Fibroblast of lung (primary cell): ENCODE measurements around the gene ROBO1. TPM values are rescaled to one million over a fixed set of nuclear protein-coding genes. Genes with fewer than 3 reads are reported as not detected.

ENCODE experiments used
- DNase-seq, 2 donors: peaks; one replicate each; pipeline versions ENCODE4 v3.0.0 to v3.0.0-alpha.2; 2010; ENCODE audit warnings: low read depth in 2 of 2
- H2AFZ ChIP-seq: 2 replicates; pipeline ENCODE4 v1.5.1; 2012; ENCODE audit warnings: low read length, control low read depth, inconsistent platforms
- H3K27ac ChIP-seq: 2 replicates; pipeline ENCODE4 v1.5.1; 2011; ENCODE audit warnings: low read length, control low read depth; ENCODE audit not compliant: insufficient read depth
- H3K27me3 ChIP-seq: 2 replicates; pipeline ENCODE4 v1.5.1; 2011; ENCODE audit warnings: mild to moderate bottlenecking, low read length; ENCODE audit not compliant: control insufficient read depth, insufficient read depth
- H3K36me3 ChIP-seq: 2 replicates; pipeline ENCODE4 v1.5.1; 2011; ENCODE audit warnings: low read length; ENCODE audit not compliant: control insufficient read depth, insufficient read depth
- H3K4me1 ChIP-seq: 2 replicates; pipeline ENCODE4 v1.5.1; 2011; ENCODE audit warnings: low read length; ENCODE audit not compliant: control insufficient read depth, insufficient read depth; ENCODE audit errors: extremely low read depth
- H3K4me2 ChIP-seq: 2 replicates; pipeline ENCODE4 v1.5.1; 2011; ENCODE audit warnings: low read length, control low read depth; ENCODE audit not compliant: insufficient read depth; ENCODE audit errors: extremely low read depth
- H3K4me3 ChIP-seq, 4 experiments: fragments of 200-600 bp in 1 of 4; sonication (generic) in 1 of 4; replicated peaks in 1 of 4; 2 replicates each; pipeline ENCODE4 v1.5.1; 2011 to 2016; ENCODE audit warnings: low read length in 4 of 4, low read depth in 3 of 4, mild to moderate bottlenecking in 3 of 4, control low read depth in 2 of 4, inconsistent platforms in 1 of 4, mixed read lengths in 1 of 4; ENCODE audit not compliant: insufficient read depth in 1 of 4; ENCODE audit errors: control extremely low read depth in 1 of 4
- H3K79me2 ChIP-seq: 2 replicates; pipeline ENCODE4 v1.5.1; 2012; ENCODE audit warnings: mild to moderate bottlenecking, low read length, inconsistent platforms; ENCODE audit not compliant: control insufficient read depth, insufficient read depth
- H3K9ac ChIP-seq: 2 replicates; pipeline ENCODE4 v1.5.1; 2011; ENCODE audit warnings: mild to moderate bottlenecking, low read length, control low read depth; ENCODE audit not compliant: insufficient read depth
- H3K9me3 ChIP-seq: 2 replicates; pipeline ENCODE4 v1.5.1; 2012; ENCODE audit warnings: low read depth, low read length; ENCODE audit not compliant: control insufficient read depth, insufficient read depth
- H4K20me1 ChIP-seq: 2 replicates; pipeline ENCODE4 v1.5.1; 2011; ENCODE audit warnings: low read length; ENCODE audit not compliant: control insufficient read depth, insufficient read depth; ENCODE audit errors: extremely low read depth
- EZH2 ChIP-seq: IDR thresholded peaks from 2 replicates; pipeline ENCODE4 v1.5.1; 2012; ENCODE audit warnings: low read length, control low read depth, mild to moderate bottlenecking; ENCODE audit errors: missing control alignments
- polyA plus RNA-seq, 2 donors: library from polyadenylated mRNA; depleted of rRNA in 1 of 2; stranded (reverse) in 1 of 2; unstranded in 1 of 2; fragments of >200 nt; gene quantifications; 2 replicates each; pipeline ENCODE4 v1.2.1, GENCODE V29; 2011 to 2012; ENCODE audit warnings: missing spikeins in 1 of 2
- total RNA-seq: library from RNA; depleted of rRNA; stranded (reverse); fragments of >200 nt; gene quantifications from 2 replicates; pipeline ENCODE4 v1.2.1, GENCODE V29; 2014
- TF ChIP-seq, protein P1 (sequence below), 2 donors: IDR thresholded peaks in 1 of 2; conservative IDR thresholded peaks in 1 of 2; 1 replicate in 1 of 2; 2 replicates in 1 of 2; pipeline ENCODE4 v1.5.1; 2011 to 2012; ENCODE audit warnings: low read length in 2 of 2, control low read depth in 1 of 2, inconsistent platforms in 1 of 2, low read depth in 1 of 2, mild to moderate bottlenecking in 1 of 2

The ROBO1 gene
- total and polyA plus RNA-seq, 2 donors (not counting 1 experiment from before 2014, with no cell fraction given) = 53.8 to 104 TPM

DNA sequence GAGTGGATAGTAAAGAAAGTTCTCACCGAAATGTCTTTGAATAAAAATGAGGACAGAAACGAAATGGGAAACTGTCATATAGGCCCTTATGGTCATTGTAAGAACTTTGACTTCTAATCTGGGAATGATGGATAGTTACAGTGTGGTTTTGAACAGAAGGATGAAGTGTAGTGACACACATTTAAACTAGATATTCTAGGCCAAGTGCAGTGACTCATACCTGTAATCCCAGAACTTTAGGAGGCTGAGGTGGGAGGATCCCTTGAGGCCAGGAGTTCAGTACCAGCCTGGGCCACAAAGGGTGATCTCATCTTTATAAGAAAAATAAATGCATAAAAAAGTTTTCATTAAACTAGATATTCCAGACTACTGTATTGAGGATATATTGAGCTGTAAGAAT, 452.8 kb downstream of the ROBO1 start:
- no peak for TF ChIP-seq EZH2
- TF ChIP-seq, protein P1, sequence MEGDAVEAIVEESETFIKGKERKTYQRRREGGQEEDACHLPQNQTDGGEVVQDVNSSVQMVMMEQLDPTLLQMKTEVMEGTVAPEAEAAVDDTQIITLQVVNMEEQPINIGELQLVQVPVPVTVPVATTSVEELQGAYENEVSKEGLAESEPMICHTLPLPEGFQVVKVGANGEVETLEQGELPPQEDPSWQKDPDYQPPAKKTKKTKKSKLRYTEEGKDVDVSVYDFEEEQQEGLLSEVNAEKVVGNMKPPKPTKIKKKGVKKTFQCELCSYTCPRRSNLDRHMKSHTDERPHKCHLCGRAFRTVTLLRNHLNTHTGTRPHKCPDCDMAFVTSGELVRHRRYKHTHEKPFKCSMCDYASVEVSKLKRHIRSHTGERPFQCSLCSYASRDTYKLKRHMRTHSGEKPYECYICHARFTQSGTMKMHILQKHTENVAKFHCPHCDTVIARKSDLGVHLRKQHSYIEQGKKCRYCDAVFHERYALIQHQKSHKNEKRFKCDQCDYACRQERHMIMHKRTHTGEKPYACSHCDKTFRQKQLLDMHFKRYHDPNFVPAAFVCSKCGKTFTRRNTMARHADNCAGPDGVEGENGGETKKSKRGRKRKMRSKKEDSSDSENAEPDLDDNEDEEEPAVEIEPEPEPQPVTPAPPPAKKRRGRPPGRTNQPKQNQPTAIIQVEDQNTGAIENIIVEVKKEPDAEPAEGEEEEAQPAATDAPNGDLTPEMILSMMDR (conservative IDR thresholded peaks at IDR 0.05 in 1 of 2, IDR thresholded peaks at IDR 0.05 in 1 of 2; ENCODE audit: low read depth in 1 of 2, low read length in 2 of 2) = no peak
- no peak overlapping the region for H3K27ac ChIP-seq
- H3K9me3 ChIP-seq = no peaks in the 10 kb centered on the region
- H3K27me3 ChIP-seq = no peaks in the 10 kb centered on the region
- H3K4me2 ChIP-seq = no peak overlapping the region
- no peaks in the 10 kb centered on the region for H3K36me3 ChIP-seq
- no peak for DNase-seq
- H3K4me1 ChIP-seq = no peaks in the 10 kb centered on the region
- H3K79me2 ChIP-seq = no peaks in the 10 kb centered on the region
- H3K9ac ChIP-seq = no peak overlapping the region
- no peak overlapping the region for H2AFZ ChIP-seq
- H4K20me1 ChIP-seq = no peaks in the 10 kb centered on the region
- H3K4me3 ChIP-seq = no peak overlapping the region

DNA sequence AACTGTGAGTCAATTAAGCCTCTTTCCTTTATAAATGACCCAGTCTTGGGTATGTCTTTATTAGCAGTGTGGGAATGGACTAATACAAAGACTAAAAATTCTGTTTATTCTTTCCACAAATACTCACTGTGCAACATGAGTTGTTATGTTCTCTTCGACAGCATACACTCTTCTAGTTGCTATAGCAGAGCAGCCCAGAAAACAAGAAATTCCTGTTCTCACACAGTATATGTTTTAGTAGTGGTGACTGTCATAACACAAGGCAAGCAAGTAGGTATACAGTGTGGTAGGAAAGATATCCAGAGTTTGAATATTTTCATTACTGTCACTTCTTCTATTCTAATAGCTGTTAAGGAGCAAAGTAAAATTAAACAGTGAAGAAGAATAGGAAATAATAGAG, 453.3 kb downstream of the ROBO1 start:
- Histone ChIP-seq H3K9me3 (no peaks in the 10 kb centered on the region), H3K27me3 (no peaks in the 10 kb centered on the region), H3K4me1 (no peaks in the 10 kb centered on the region), H3K36me3 (no peaks in the 10 kb centered on the region), H3K79me2 (no peaks in the 10 kb centered on the region), H2AFZ (no peak overlapping the region), H4K20me1 (no peaks in the 10 kb centered on the region), H3K9ac (no peak overlapping the region), H3K4me2 (no peak overlapping the region), H3K4me3 (no peak overlapping the region), H3K27ac (no peak overlapping the region)
- TF ChIP-seq, protein P1 (conservative IDR thresholded peaks at IDR 0.05 in 1 of 2, IDR thresholded peaks at IDR 0.05 in 1 of 2; ENCODE audit: low read depth in 1 of 2, low read length in 2 of 2) = no peak
- TF ChIP-seq EZH2 = no peak
- DNase-seq = no peak

DNA sequence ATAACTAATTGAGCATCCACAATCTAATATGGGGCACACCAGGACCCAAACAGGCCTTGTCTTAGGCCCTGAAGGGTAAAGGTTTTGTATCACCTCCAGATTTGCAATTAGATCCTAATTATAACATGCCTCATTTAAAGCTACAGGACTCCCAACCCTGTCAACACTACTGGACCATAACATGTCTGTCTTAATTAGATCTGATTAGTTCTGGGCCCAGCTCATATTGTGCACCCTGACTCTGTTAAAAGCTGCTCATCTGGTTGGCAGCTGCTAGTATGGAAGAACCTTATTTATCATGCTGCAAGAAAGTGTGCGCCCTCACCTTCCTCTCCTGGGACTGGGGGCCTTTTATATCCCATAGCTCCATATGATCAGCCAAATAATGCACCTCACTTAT, 457.8 kb downstream of the ROBO1 start:
- Histone ChIP-seq H3K27me3 (no peaks in the 10 kb centered on the region), H3K9me3 (no peaks in the 10 kb centered on the region), H4K20me1 (no peaks in the 10 kb centered on the region), H3K4me3 (no peak overlapping the region), H3K79me2 (no peaks in the 10 kb centered on the region), H2AFZ (no peak overlapping the region), H3K9ac (no peak overlapping the region), H3K36me3 (no peaks in the 10 kb centered on the region), H3K4me1 (no peaks in the 10 kb centered on the region), H3K4me2 (no peak overlapping the region), H3K27ac (no peak overlapping the region)
- DNase-seq = no peak
- no peak for TF ChIP-seq EZH2
- TF ChIP-seq, protein P1 (conservative IDR thresholded peaks at IDR 0.05 in 1 of 2, IDR thresholded peaks at IDR 0.05 in 1 of 2; ENCODE audit: low read depth in 1 of 2, low read length in 2 of 2) = no peak
